HFF-Myc (cell line): ENCODE results near the gene CDKAL1.

Experiments
- DNase-seq: peaks from one replicate; pipeline ENCODE4 v3.0.0-alpha.2; 2011; ENCODE audit warnings: low read depth; ENCODE audit errors: extremely low read depth
- H3K4me3 ChIP-seq: replicated peaks from 2 replicates; pipeline ENCODE4 v1.5.1; 2011; ENCODE audit warnings: low read depth, mild to moderate bottlenecking, control low read depth, low read length
- TF ChIP-seq, protein P1 (sequence below): IDR thresholded peaks from 2 replicates; pipeline ENCODE4 v1.5.1; 2012; ENCODE audit warnings: mild to moderate bottlenecking, low read depth, low read length, control low read depth; ENCODE audit errors: missing control alignments

CDKAL1 gene

DNA sequence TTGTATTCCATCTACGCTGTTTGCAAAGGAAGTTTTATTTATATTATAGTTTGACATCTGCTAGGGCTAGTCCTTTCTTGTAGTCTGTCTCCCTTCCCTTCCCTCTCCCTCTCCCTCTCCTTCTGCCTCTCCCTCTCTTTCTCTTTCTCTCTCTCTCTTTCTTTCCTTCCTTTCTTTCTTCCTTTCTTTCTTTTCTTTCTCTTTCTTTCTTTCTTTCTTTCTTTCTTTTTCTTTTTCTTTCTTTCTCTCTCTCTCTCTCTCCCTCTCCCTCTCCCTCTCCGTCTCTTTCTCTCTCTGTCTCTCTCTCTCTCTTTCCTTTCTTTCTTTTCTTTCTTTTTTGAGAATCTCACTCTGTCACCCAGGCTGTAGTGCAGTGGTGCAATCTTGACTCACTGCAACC lies 137.8 kb downstream of the CDKAL1 start:
- TF ChIP-seq, protein P1, sequence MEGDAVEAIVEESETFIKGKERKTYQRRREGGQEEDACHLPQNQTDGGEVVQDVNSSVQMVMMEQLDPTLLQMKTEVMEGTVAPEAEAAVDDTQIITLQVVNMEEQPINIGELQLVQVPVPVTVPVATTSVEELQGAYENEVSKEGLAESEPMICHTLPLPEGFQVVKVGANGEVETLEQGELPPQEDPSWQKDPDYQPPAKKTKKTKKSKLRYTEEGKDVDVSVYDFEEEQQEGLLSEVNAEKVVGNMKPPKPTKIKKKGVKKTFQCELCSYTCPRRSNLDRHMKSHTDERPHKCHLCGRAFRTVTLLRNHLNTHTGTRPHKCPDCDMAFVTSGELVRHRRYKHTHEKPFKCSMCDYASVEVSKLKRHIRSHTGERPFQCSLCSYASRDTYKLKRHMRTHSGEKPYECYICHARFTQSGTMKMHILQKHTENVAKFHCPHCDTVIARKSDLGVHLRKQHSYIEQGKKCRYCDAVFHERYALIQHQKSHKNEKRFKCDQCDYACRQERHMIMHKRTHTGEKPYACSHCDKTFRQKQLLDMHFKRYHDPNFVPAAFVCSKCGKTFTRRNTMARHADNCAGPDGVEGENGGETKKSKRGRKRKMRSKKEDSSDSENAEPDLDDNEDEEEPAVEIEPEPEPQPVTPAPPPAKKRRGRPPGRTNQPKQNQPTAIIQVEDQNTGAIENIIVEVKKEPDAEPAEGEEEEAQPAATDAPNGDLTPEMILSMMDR: no peak
- DNase-seq: no peak
- H3K4me3 ChIP-seq: no peak overlapping the region

DNA sequence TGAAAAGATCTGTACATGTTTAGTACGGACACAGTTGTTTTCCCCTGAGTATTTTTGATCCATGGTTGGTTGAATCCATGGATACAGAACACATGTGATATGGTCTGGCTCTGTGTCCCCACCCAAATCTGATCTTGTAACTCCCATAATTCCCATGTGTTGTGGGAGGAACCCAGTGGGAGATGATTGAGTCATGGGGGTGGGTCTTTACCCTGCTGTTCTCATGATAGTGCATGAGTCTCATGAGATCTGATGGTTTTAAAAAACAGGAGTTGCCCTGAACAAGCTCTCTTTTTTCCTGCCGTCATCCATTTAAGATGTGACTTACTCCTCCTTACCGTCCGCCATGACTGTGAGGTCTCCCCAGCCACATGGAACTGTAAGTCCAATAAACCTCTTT lies 139.2 kb downstream of the CDKAL1 start:
- H3K4me3 ChIP-seq: no peak overlapping the region
- no peak for DNase-seq
- TF ChIP-seq, protein P1: no peak

DNA sequence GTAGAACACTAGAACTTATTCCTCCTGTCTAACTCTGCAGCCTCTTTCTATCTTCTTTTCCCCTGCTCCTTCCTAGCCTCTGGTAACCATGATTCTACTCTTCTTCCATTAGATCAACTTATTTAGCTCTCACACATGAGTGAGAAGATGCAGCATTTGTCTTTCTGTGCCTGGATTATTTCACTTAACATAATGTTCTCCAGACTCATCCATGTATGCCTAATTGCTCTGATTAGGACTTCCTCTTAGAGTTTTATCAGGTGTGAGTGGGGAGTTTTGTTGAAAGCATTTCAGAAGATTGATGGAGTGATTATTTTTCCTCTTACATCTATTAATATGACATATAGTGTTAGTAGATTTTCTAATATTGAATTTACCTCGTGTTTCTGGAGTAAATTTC lies 140.4 kb downstream of the CDKAL1 start:
- TF ChIP-seq, protein P1: no peak
- DNase-seq: no peak
- no peak overlapping the region for H3K4me3 ChIP-seq

DNA sequence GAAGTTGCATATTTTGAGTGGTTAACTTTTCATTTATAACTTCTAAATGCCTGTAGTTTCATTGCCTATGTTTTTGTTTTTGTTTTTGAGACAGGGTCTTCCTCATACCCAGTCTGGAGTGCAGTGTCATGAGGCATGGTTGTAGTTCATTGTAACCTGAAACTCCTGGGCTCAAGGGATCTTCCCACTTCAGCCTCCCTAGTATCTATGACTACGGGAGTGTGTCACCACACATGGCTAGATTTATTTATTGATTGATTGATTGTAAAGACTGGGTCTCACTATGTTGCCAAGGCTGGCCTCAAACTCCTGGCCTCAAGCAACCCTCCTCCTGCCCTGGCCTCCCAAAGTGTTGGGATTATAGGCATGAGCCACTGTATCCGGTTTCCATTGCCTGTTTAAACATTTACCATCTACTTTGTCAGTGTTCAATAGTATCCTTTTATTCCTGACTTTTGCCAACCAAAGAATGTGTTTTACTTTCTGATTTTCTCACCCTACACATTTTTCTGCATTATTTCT lies 144.6 kb downstream of the CDKAL1 start:
- TF ChIP-seq, protein P1: no peak
- H3K4me3 ChIP-seq: no peak overlapping the region
- no peak for DNase-seq

DNA sequence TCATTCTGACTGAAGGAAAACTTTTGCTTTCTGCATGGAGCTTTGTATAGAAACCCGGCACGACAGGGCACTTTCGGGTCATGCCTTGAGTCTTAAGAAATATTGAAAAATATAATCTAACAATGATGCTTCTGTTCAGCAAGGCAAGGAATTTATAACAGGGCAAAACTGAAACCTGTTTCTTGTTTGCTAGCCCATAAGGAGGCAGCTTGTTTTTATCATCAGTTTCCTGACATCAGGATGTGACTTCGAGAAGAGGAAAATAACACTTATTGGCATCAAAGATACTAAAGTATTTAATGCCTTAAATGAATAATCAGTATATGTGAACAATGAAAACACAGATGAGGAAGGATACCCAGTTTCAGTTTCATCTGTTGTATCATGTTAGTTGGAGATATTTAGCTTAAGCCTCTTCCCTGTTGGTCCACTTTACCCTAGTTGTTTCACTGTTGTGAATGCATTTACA lies 146.5 kb downstream of the CDKAL1 start:
- no peak overlapping the region for H3K4me3 ChIP-seq
- TF ChIP-seq, protein P1: no peak
- no peak for DNase-seq

DNA sequence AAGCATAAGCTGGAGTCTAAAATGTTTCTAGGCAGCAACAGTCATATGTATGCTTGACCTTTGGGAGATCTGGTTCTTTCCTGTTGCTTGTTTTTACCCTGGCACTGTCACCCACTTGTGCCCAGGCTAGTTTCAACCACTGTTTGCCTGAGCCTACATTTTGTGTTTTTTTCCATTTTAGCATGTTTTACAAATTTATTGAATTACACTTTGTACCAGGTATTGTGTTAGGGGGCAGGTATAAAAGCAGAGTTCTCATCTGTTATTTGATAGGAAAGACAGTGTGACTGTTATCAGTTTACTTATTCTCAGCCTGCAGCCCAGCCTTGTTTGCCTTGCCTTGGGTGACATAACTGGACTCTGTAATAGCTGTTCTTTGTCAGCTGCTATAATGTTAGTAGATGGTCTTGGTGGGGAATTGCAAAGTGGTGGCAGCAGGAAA lies 147.0 kb downstream of the CDKAL1 start:
- TF ChIP-seq, protein P1: no peak
- H3K4me3 ChIP-seq: no peak overlapping the region
- DNase-seq: no peak

DNA sequence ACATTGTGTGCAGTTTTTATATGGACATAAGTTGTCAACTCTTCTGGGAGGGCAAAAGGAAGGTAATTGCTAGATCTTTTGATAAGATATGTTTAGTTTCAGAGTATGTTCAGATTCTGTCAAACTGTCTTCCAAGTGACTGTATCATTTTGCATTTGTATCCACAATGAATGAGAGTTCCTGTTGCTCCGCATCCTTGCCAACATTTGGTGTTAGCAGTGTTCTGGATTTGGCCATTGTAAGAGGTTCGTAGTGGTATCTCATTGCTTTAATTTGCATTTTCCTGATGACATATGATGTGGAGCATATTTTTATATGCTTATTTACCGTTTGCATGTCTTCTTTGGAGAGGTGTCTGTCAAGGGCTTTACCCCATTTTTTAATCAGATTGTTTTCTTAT lies 150.2 kb downstream of the CDKAL1 start:
- TF ChIP-seq, protein P1: no peak
- no peak overlapping the region for H3K4me3 ChIP-seq
- DNase-seq: no peak
